A549 (cell line): ENCODE measurements around the gene RFLNA. TPM values are rescaled to one million over a fixed set of nuclear protein-coding genes. Genes with fewer than 3 reads are reported as not detected.

Source experiments
- ATAC-seq, 2 experiments: fragments of 200-7000 bp in 1 of 2; fragments of >200 bp in 1 of 2; cut with Nextera tagmentation in 1 of 2; cut with Tn5 transposase in 1 of 2; 3 replicates each; pipeline versions ENCODE4 v1.8.0 to v1.9.1; 2018 to 2020; ENCODE audit warnings: mild to moderate bottlenecking in 1 of 2, moderate library complexity in 1 of 2
- CTCF ChIA-PET: fragments of 300-600 bp; sonication (Branson Sonifier 250); formaldehyde crosslinking; extraction: SDS; loops from one replicate; lab custom pipeline; 2021; ENCODE audit warnings: antibody characterized with exemption, inconsistent platforms; lab: Yijun Ruan, JAX
- POLR2A ChIA-PET: fragments of 350-600 bp; formaldehyde crosslinking; extraction: SDS; loops from one replicate; lab custom pipeline; 2021; ENCODE audit warnings: antibody characterized with exemption, inconsistent platforms; lab: Yijun Ruan, JAX
- DNase-seq, 2 experiments: peaks; one replicate each; pipeline versions ENCODE4 v3.0.0 to v3.0.0-alpha.2; 2011 to 2016; ENCODE audit warnings: low read depth in 1 of 2, low spot score in 1 of 2
- FAIRE-seq: peaks from 2 replicates; lab custom pipeline; 2011; peaks lifted over from hg19 to GRCh38; lab: Jason Lieb, UNC
- H3K27ac ChIP-seq, 2 experiments: fragments of >200 bp; sonication (Bioruptor Twin); formaldehyde crosslinking; 3 replicates each; pipeline ENCODE4 v1.5.1; 2016 to 2017
- H3K4me1 ChIP-seq: fragments of >200 bp; sonication (Bioruptor Twin); formaldehyde crosslinking; 3 replicates; pipeline ENCODE4 v1.6.1; 2016
- H3K4me2 ChIP-seq: fragments of >200 bp; sonication (Bioruptor Twin); formaldehyde crosslinking; 3 replicates; pipeline ENCODE4 v1.6.1; 2016
- H3K4me3 ChIP-seq: fragments of >200 bp; sonication (Bioruptor Twin); formaldehyde crosslinking; 3 replicates; pipeline ENCODE4 v1.5.1; 2016
- H3K9me3 ChIP-seq: fragments of >200 bp; sonication (Bioruptor Twin); formaldehyde crosslinking; 3 replicates; pipeline ENCODE4 v1.6.1; 2016
- CBX8 ChIP-seq: fragments of 200-600 bp; sonication (generic); IDR thresholded peaks from 2 replicates; pipeline ENCODE4 v1.6.1; 2016
- CHD2 ChIP-seq: fragments of 150-350 bp; IDR thresholded peaks from 2 replicates; pipeline ENCODE4 v1.6.1; 2014; ENCODE audit warnings: low read length; ENCODE audit not compliant: partially characterized antibody
- CTCF ChIP-seq: fragments of >200 bp; sonication (Bioruptor Twin); formaldehyde crosslinking; IDR thresholded peaks from 3 replicates; pipeline ENCODE4 v1.5.1; 2016
- ELK1 ChIP-seq: fragments of 150-350 bp; IDR thresholded peaks from 2 replicates; pipeline ENCODE4 v1.6.1; 2014; ENCODE audit warnings: low read depth, mild to moderate bottlenecking, low read length
- GATA3 ChIP-seq: IDR thresholded peaks from 2 replicates; pipeline ENCODE4 v1.6.1; 2012; ENCODE audit warnings: borderline replicate concordance
- HES2 ChIP-seq: fragments of >200 bp; sonication (Bioruptor Twin); formaldehyde crosslinking; IDR thresholded peaks from 2 replicates; pipeline ENCODE4 v1.6.1; 2016
- KDM5A ChIP-seq: fragments of 200-600 bp; sonication (generic); IDR thresholded peaks from 2 replicates; pipeline ENCODE4 v1.6.1; 2016; ENCODE audit warnings: antibody characterized with exemption, mild to moderate bottlenecking
- MAZ ChIP-seq: fragments of 150-350 bp; IDR thresholded peaks from 2 replicates; pipeline ENCODE4 v1.6.1; 2014; ENCODE audit warnings: antibody characterized with exemption, low read depth, low read length, borderline replicate concordance
- NFE2L2 ChIP-seq: fragments of 150-350 bp; conservative IDR thresholded peaks from 2 replicates; pipeline ENCODE4 v1.6.1; 2014; ENCODE audit warnings: low read length
- PHF8 ChIP-seq: fragments of 200-600 bp; sonication (generic); IDR thresholded peaks from 2 replicates; pipeline ENCODE4 v1.6.1; 2016; ENCODE audit warnings: low read depth, mild to moderate bottlenecking, antibody characterized with exemption, moderate library complexity, borderline replicate concordance
- POLR2AphosphoS2 ChIP-seq: conservative IDR thresholded peaks from 2 replicates; pipeline ENCODE4 v1.6.1; 2012; ENCODE audit warnings: low read length, improper control_type of control experiment, inconsistent platforms
- RARB ChIP-seq: fragments of 250-450 bp; sonication (Bioruptor Pico); IDR thresholded peaks from 2 replicates; pipeline ENCODE4 v1.8.0; 2021; ENCODE audit warnings: mild to moderate bottlenecking, moderate library complexity
- RCOR1 ChIP-seq: fragments of 150-350 bp; IDR thresholded peaks from 2 replicates; pipeline ENCODE4 v1.6.1; 2014; ENCODE audit warnings: antibody characterized with exemption, low read length, low read depth
- RNF2 ChIP-seq: fragments of 200-600 bp; sonication (generic); IDR thresholded peaks from 2 replicates; pipeline ENCODE4 v1.6.1; 2016; ENCODE audit warnings: low read depth, mild to moderate bottlenecking, antibody characterized with exemption, moderate library complexity, borderline replicate concordance
- TFCP2L1 ChIP-seq: fragments of 250-450 bp; sonication (Bioruptor Pico); IDR thresholded peaks from 2 replicates; pipeline ENCODE4 v1.5.0; 2021; ENCODE audit warnings: mild to moderate bottlenecking
- ZC3H11A ChIP-seq: fragments of 450-650 bp; IDR thresholded peaks from 2 replicates; pipeline ENCODE4 v1.6.1; 2014; ENCODE audit warnings: antibody characterized with exemption, mild to moderate bottlenecking
- WGBS: methylation state at CpG from one replicate; pipeline ENCODE4 v1.1.6; 2017; ENCODE audit errors: missing lambda C conversion rate; 5-methylcytosine and 5-hydroxymethylcytosine counted together
- polyA plus RNA-seq, 4 experiments: library from polyadenylated mRNA; depleted of rRNA in 3 of 4; stranded (reverse); fragments of >200 nt; fragmentation: RNase III in 1 of 4; extraction: RNeasy Plus Mini Kit Qiagen cat#74134 plus additional on column Dnase treatment in 1 of 4; gene quantifications; 2 replicates in 3 of 4; 3 replicates in 1 of 4; pipeline ENCODE4 v1.2.3, GENCODE V29; 2011 to 2017
- TF ChIP-seq, protein P1 (sequence below): IDR thresholded peaks from 2 replicates; pipeline ENCODE4 v1.6.1; 2012

Gene RFLNA
- polyA plus RNA-seq, 2 of the 4 experiments (the other 2 are of a cell fraction), result not detected

- H3K4me1 ChIP-seq, result no peaks in the 10 kb centered on the region
- 91% methylated on average over 44 of the region's 57 CpGs for WGBS
- ATAC-seq (no peak), FAIRE-seq (no peak)
- no peak overlapping the region for H3K4me2 ChIP-seq
- no peak overlapping the region for H3K27ac ChIP-seq
- TF ChIP-seq PHF8 (no peak), ZC3H11A (no peak), CHD2 (no peak), NFE2L2 (no peak), RARB (CRISPR knock-in tag) (no peak), KDM5A (no peak), MAZ (no peak), RNF2 (no peak), HES2 (no peak), GATA3 (no peak), ELK1 (no peak), POLR2AphosphoS2 (no peak), CTCF (no peak), CBX8 (no peak), RCOR1 (no peak)
- TF ChIP-seq, protein P1, sequence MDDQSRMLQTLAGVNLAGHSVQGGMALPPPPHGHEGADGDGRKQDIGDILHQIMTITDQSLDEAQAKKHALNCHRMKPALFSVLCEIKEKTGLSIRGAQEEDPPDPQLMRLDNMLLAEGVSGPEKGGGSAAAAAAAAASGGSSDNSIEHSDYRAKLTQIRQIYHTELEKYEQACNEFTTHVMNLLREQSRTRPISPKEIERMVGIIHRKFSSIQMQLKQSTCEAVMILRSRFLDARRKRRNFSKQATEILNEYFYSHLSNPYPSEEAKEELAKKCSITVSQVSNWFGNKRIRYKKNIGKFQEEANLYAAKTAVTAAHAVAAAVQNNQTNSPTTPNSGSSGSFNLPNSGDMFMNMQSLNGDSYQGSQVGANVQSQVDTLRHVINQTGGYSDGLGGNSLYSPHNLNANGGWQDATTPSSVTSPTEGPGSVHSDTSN, result no peak
- TF ChIP-seq, all 56 proteins: peak for 0
- ChIA-PET CTCF (interaction anchor here (1.0 kb wide), 1 partner anchor 439 kb away, joined by 3 read pairs; no protein-coding TSS in a partner anchor), POLR2A (no interaction called here)
- H3K4me3 ChIP-seq, result no peak overlapping the region
- DNase-seq, result no peak
- peaks cover 26% of the 10 kb centered on the region for H3K9me3 ChIP-seq
These were observed 30.2 kb downstream of the RFLNA start for GRCh38 chr12:124324803-124325705.

GRCh38 chr12:124326104-124326503 is 31.2 kb downstream of the RFLNA start:
- FAIRE-seq (no peak), DNase-seq (no peak), ATAC-seq (no peak)
- Histone ChIP-seq H3K27ac (no peak overlapping the region), H3K4me3 (no peak overlapping the region), H3K4me1 (no peaks in the 10 kb centered on the region), H3K9me3 (peaks cover 26% of the 10 kb centered on the region), H3K4me2 (no peak overlapping the region)
- POLR2A ChIA-PET, result no interaction called here
- TF ChIP-seq NFE2L2 (no peak), TFCP2L1 (no peak)
- CTCF ChIA-PET, result interaction anchor here (1.0 kb wide), 1 partner anchor 438 kb away, joined by 3 read pairs; no protein-coding TSS in a partner anchor
- WGBS, result 88% methylated on average over 20 of the region's 23 CpGs

DNA sequence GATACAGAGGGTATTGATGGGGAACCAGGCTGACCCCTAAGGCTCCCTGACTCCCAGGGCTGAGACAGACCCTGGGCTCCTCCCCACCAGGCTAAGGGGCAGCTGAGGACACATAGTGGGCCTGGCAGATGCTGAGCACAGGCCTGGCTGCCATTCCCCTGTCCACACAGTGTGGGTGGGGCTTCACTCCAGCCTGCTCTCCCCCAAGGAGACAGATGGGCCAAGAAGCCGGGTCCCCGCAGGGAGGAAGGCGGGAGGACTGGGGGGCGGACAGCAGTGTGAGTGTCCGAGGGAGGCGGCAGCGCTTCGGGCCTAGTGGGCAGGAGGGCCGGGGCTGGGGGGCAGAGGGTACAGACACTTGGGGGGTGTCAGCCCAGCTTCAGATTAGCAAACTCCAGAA is 32.0 kb downstream of the RFLNA start:
- FAIRE-seq, result no peak
- Histone ChIP-seq H3K4me3 (no peak overlapping the region), H3K4me2 (no peak overlapping the region), H3K9me3 (peaks cover 26% of the 10 kb centered on the region), H3K4me1 (no peaks in the 10 kb centered on the region), H3K27ac (peak overlapping the region in 1 of 2 experiments; percentile 25; a peak in 1 of 6 replicates)
- ATAC-seq, result no peak
- no peak for DNase-seq
- no peak for TF ChIP-seq KDM5A
- TF ChIP-seq RARB (CRISPR knock-in tag), result no peak
- over 99% methylated on average over 9 of the region's 9 CpGs for WGBS
- CTCF ChIA-PET, result interaction anchor here (1.5 kb wide), 1 partner anchor 286 kb away, joined by 3 read pairs; no protein-coding TSS in a partner anchor
- POLR2A ChIA-PET, result no interaction called here
